Right ventricle myocardium inferior (tissue), 1 donor: ENCODE results near the gene AQP3. TPM values are rescaled to one million over a fixed set of nuclear protein-coding genes. Genes with fewer than 3 reads are reported as not detected.
"Not testable (repeated sequence)": the region's sequence is repeated elsewhere in the genome, so short reads cannot be mapped to it uniquely, and the experiment has no call there.

ENCODE experiments used
- ATAC-seq: fragments of 200-7000 bp; cut with Tn5 transposase; one replicate; pipeline ENCODE4 v1.9.1; 2020; ENCODE audit warnings: mild to moderate bottlenecking, moderate library complexity
- DNase-seq: peaks from one replicate; pipeline ENCODE4 v3.0.0; 2021; ENCODE audit errors: missing footprints
- intact Hi-C: fragments of 100-400 bp; cut with DNase I; formaldehyde crosslinking; loops from one replicate; pipeline ENCODE4 v1.11.0; 2022
- long read RNA-seq: library from polyadenylated mRNA; unstranded; transcript quantifications from one replicate; pipeline ENCODE4 v2.0.0, GENCODE V29; 2021
- total RNA-seq: library from RNA; stranded (reverse); fragmentation: NEBNext Ultra II Directional; extraction: Animal tissue kit (Norgen Biotek cat#: 25700); gene quantifications from one replicate; pipeline ENCODE4 v1.2.1, GENCODE V29; 2021
- donor health status: DM: no; HTN: yes; CAD: no; lungs with severe emphysema.

AQP3 gene
- total RNA-seq = 16.3 TPM
- long read RNA-seq, transcript AQP3-201 (6 exons, 1,871 nt) = major isoform, 13 of 15 reads
- long read RNA-seq, partial matches to known transcripts = 0 of 15 reads
- long read RNA-seq, other reads (novel, unspliced or antisense) = 2 of 15 reads

DNA sequence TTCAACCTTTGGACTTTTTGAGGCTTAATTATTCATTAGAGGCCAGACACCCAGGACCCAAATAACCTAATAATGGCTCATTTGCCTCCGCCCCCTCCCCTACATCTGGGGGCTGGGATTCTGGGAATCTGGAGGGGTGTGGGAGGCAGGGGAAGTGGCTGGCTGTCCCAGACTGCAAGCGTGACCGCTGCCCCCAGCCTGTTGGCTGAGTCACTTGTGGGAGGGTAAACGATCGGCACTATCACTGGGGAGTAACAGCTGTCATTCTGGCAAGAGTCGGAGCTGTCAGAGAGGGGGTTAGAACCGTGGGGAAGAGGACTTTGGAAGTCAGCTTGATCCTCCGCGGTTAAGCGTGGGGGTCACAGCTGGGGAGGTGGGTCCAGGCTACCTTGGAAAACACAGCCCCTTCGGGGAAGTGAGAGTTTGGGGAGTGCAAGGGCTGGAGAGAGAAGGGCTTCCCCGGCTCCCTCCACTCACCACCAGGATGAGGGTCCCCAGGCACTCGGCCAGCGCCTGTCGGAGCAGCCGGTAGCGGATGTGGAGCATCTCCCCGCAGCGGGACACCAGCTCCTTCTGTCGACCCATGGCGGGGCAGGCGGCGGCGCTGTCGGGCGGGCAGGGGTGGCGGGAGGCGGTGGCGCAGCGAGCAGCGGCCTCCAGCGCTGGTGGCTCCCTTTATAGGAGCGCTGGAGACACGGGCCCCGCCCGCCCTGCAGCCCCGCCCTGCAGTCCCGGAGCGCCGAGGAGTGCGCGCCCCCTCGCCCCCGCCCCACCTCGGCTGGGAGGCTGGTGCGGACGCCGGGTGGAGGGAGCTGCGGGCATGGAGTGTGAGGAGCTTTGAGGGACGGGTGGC is at the start of gene AQP3:
TSS of gene AQP3 (minus strand) at position 648 of the 853 bp plus-strand sequence. CDS start at position 585, 63 bp downstream.
- peak; percentile 79 for DNase-seq
- peak; percentile 87 for ATAC-seq
- intact Hi-C loops = loop anchor here (5.0 kb wide), 1 partner anchor 35 kb away; no protein-coding TSS in a partner anchor

DNA sequence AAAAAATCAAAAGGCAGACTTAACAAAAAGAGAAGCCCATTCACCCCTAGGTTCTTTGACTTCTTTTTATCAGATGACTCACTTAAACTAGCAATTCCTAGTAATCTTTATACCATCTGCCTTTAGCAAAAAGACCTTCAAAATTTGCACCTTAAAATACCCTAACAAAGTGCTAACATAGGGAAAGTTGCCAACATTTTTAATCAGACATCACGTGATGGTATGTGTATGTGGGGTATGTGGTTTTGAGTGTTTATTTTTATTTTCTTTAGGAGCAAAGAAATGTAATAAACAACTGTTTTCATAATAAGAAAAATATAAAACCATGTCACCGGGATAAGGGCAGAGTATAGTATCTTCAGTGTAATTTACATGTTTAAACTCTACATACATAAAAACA is 46.4 kb upstream of the AQP3 start:
- DNase-seq, ATAC-seq, intact Hi-C loops: not testable (repeated sequence)

GRCh38 chr9:33489066-33489465 is 41.7 kb upstream of the AQP3 start:
- DNase-seq (no peak), ATAC-seq (no peak)
- intact Hi-C loops = no loop called here

- intact Hi-C loops, DNase-seq, ATAC-seq: not testable (repeated sequence)
These were observed 37.9 kb upstream of the AQP3 start for GRCh38 chr9:33485312-33485711.

DNA sequence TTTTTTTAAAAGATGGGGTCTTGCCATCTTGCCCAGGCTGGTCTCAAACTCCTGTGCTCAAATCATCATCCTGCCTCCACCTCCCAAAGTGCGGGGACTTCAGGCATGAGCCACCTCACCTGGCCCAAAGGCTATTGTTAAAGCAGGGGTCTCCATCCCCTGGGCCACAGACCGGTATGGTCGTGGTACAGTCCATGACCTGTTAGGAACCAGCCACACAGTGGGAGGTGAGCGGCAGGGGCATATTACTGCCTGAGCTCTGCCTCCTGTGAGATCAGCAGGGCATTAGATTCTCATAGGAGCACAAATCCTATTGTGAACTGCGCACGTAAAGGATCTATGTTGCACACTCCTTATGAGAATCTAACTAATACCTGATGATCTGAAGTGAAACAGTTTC is 33.6 kb upstream of the AQP3 start:
- intact Hi-C loops = no loop called here
- ATAC-seq (no peak), DNase-seq (no peak)

GRCh38 chr9:33480106-33480505 is 32.7 kb upstream of the AQP3 start:
- no peak for DNase-seq
- intact Hi-C loops = no loop called here

DNA sequence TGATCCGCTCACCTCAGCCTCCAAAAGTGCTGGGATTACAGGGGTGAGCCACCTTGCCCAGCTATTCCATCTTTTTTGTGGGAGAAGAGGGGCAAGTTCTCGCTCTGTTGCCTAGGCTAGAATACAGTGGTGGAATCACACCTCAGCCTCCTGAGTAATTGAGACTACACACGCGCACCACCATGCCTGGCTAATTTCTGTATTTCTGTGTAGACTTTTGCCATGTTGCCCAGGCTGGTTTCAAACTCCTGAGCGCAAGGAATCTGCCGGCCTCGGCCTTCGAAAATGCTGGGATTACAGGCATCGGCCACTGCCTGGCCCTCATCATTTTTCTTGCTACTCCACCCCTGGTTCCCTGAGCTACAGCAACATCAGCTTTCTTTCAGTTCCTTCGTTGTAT is 29.1 kb upstream of the AQP3 start:
- intact Hi-C loops = no loop called here
- DNase-seq (no peak), ATAC-seq (no peak)

More at GRCh38 chr9:33480106-33480505, 32.7 kb upstream of the AQP3 start:
- ATAC-seq = no peak

- intact Hi-C loops = no loop called here
These were observed 28.0 kb upstream of the AQP3 start for GRCh38 chr9:33475357-33475756.

GRCh38 chr9:33473643-33474352 is 26.4 kb upstream of the AQP3 start, which contains the start of gene NOL6:
Gene NOL6, minus strand, starts transcription at chr9:33473924. Its CDS starts 82 bp downstream, at chr9:33473842.
- ATAC-seq (peak; percentile 100), DNase-seq (peak; percentile 96)
- intact Hi-C loops = loop anchor here (5.0 kb wide), 2 partner anchors 181 to 921 kb away; partner anchors contain the start of genes NFX1, SMIM27 and TOPORS

More at GRCh38 chr9:33475357-33475756, 28.0 kb upstream of the AQP3 start:
- no peak for DNase-seq
- no peak for ATAC-seq

GRCh38 chr9:33472881-33473615 is 25.7 kb upstream of the AQP3 start:
- no peak for ATAC-seq
- intact Hi-C loops = loop anchor here (5.0 kb wide), 2 partner anchors 181 to 921 kb away; partner anchors contain the start of genes NFX1, SMIM27 and TOPORS
- no peak for DNase-seq

DNA sequence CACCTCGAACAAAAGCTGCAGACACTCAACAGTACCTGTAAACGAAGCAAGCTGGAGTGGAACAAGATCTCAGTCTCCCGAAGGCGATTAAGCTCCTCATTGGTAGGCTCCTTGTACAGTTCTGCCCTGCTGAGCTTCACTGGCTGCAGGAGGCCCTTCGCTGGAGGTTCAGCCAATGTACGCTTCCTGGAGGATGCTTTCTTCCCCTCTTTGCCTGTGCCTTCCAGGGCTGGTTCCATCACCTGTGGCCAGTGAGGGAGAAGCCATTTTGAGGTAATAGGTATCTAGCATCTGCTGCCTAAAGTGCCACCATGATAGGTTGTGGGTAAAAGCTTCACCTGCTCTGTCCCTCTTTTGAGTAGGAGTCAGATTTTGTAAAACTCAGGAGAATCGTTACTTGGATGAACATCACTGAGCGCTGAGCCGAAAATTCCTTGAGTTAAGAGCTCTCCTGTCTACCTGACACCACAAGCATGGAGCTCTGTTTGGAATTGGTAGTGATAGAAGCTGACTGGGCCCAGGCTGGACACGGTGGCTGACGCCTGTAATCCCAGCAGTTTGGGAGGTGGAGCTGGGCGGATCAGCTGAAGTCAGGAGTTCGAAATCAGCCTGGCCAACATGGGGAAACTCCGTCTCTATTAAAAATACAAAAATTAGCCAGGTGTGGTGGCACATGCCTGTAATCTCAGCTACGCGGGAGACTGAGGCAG is 24.9 kb upstream of the AQP3 start:
- intact Hi-C loops = loop anchor here (5.0 kb wide), 2 partner anchors 180 to 920 kb away; partner anchors contain the start of genes NFX1, SMIM27 and TOPORS
- DNase-seq (no peak), ATAC-seq (no peak)

- intact Hi-C loops = loop anchor here (1.0 to 5.0 kb wide), 3 partner anchors 96 to 919 kb away; partner anchors contain the start of genes NFX1, SMIM27 and TOPORS
- DNase-seq (no peak), ATAC-seq (no peak)
These were observed 24.0 kb upstream of the AQP3 start for GRCh38 chr9:33471361-33471760.

GRCh38 chr9:33469891-33470290 is 22.5 kb upstream of the AQP3 start:
- intact Hi-C loops = loop anchor here (5.0 kb wide), 4 partner anchors 53 to 918 kb away; partner anchors contain the start of genes AQP7, NFX1, SMIM27 and TOPORS
- DNase-seq = no peak
- ATAC-seq = no peak

GRCh38 chr9:33468797-33469621 is 21.6 kb upstream of the AQP3 start:
- ATAC-seq = no peak
- DNase-seq = no peak
- intact Hi-C loops = loop anchor here (5.0 kb wide), 2 partner anchors 52 to 67 kb away; partner anchors contain the start of gene AQP7

DNA sequence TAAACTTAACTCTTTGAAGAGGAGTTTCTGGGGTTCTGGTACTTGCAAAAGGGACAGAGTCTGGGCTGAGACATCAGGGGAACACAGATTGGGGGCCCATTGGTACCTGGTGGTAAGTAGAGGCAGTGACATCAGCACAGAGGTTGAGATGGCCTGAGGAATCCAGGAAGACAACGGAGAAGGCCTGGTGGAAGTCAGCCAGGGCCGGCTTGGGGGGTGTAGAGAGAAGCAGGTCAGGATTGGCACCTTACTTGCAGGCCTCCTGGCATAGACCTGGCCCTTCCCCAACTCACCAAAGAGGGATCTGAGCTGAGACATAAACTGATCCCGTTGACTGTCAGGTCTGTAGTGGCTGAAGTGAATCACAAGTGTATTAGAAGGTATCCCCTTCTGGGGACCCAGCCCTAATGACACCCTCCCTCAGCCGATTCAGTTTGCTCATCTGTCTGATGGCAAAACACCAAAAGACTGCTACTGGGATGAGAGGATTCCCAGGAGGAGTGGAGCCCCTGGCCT is 20.9 kb upstream of the AQP3 start:
- intact Hi-C loops = loop anchor here (5.0 kb wide), 2 partner anchors 51 to 66 kb away; partner anchors contain the start of gene AQP7
- no peak for DNase-seq
- no peak for ATAC-seq

- DNase-seq = no peak
- no peak for ATAC-seq
- intact Hi-C loops = loop anchor here (2.0 to 5.0 kb wide), 3 partner anchors 50 to 93 kb away; partner anchors contain the start of gene AQP7
These were observed 20.1 kb upstream of the AQP3 start for GRCh38 chr9:33467526-33467925.
